OCI-LY1 (cell line): ENCODE data around the gene NDUFA12.

ENCODE experiments used
- CTCF ChIP-seq: fragments of 200-600 bp; sonication (generic), shearing (Covaris generic); IDR thresholded peaks from 2 replicates; pipeline ENCODE4 v1.5.1; 2017; ENCODE audit warnings: mild to moderate bottlenecking, antibody characterized with exemption, low read length, moderate library complexity, mixed read lengths
- EZH2 ChIP-seq: fragments of 200-600 bp; sonication (generic), shearing (Covaris generic); IDR thresholded peaks from 2 replicates; pipeline ENCODE4 v1.8.0; 2017; ENCODE audit warnings: borderline replicate concordance, mixed run types, mild to moderate bottlenecking, antibody characterized with exemption, low read length, moderate library complexity, mixed read lengths

- no peak for TF ChIP-seq CTCF
- TF ChIP-seq EZH2: no peak
These were observed 62.7 kb downstream of the NDUFA12 start for GRCh38 chr12:94940771-94941170.
